ENCODE measurements around the gene SSTR3. TPM values are rescaled to one million over a fixed set of nuclear protein-coding genes. Genes with fewer than 3 reads are reported as not detected.

The SSTR3 gene
- total RNA-seq, 2 experiments from 2014 or later: 0.25 to 0.30 TPM

- no peak overlapping the region for H3K4me2 ChIP-seq (ENCODE audit: low read length)
- no TSS peak for BruUV-seq (replicated peaks)
- H3K9me2 ChIP-seq (ENCODE audit: insufficient read depth, low read length): no peaks in the 10 kb centered on the region
- ChIA-PET POLR2A (no interaction called here), CTCF (ENCODE audit: unreplicated experiment) (no interaction called here)
- TF ChIP-seq CTCF (conservative IDR thresholded peaks at IDR 0.05; ENCODE audit: low read length) (no peak), EZH2phosphoT487 (IDR thresholded peaks at IDR 0.05; ENCODE audit: borderline replicate concordance, low read depth, low read length) (no peak)
- no peaks in the 10 kb centered on the region for H3K36me3 ChIP-seq (ENCODE audit: insufficient read depth, low read length)
- H4K20me1 ChIP-seq (ENCODE audit: insufficient read depth, low read length): no peaks in the 10 kb centered on the region
- H3K27ac ChIP-seq (ENCODE audit: low read depth, low read length, poor library complexity, severe bottlenecking): no peak overlapping the region
- H3K4me1 ChIP-seq (ENCODE audit: insufficient read depth, low read length, poor library complexity, severe bottlenecking): peaks cover 6% of the 10 kb centered on the region
- intact Hi-C loops (cut with micrococcal nuclease; ENCODE audit: unreplicated experiment): no loop called here
- no peak overlapping the region for H3K4me3 ChIP-seq (ENCODE audit: low read depth, low read length, poor library complexity, severe bottlenecking)
- no peaks in the 10 kb centered on the region for H3K79me2 ChIP-seq (ENCODE audit: insufficient read depth, low read depth, low read length)
- H2AFZ ChIP-seq (ENCODE audit: low read length): no peak overlapping the region
- no peaks in the 10 kb centered on the region for H3K9me3 ChIP-seq (ENCODE audit: low read length)
- DNase-seq (ENCODE audit: low spot score): no peak
Observed at GRCh38 chr22:37183432-37184379, 28.6 kb downstream of the SSTR3 start.

GRCh38 chr22:37182949-37183245, 29.4 kb downstream of the SSTR3 start:
- peaks cover 6% of the 10 kb centered on the region for H3K4me1 ChIP-seq (ENCODE audit: insufficient read depth, low read length, poor library complexity, severe bottlenecking)
- BruUV-seq (replicated peaks): no TSS peak
- CTCF ChIA-PET (ENCODE audit: unreplicated experiment): no interaction called here
- H3K9me3 ChIP-seq (ENCODE audit: low read length): no peaks in the 10 kb centered on the region
- no peak overlapping the region for H3K4me3 ChIP-seq (ENCODE audit: low read depth, low read length, poor library complexity, severe bottlenecking)
- H3K4me2 ChIP-seq (ENCODE audit: low read length): no peak overlapping the region
- H3K27ac ChIP-seq (ENCODE audit: low read depth, low read length, poor library complexity, severe bottlenecking): no peak overlapping the region
- POLR2A ChIA-PET: no interaction called here
- no peaks in the 10 kb centered on the region for H3K36me3 ChIP-seq (ENCODE audit: insufficient read depth, low read length)
- intact Hi-C loops (cut with micrococcal nuclease; ENCODE audit: unreplicated experiment): no loop called here
- H3K79me2 ChIP-seq (ENCODE audit: insufficient read depth, low read depth, low read length): no peaks in the 10 kb centered on the region
- no peaks in the 10 kb centered on the region for H4K20me1 ChIP-seq (ENCODE audit: insufficient read depth, low read length)
- H2AFZ ChIP-seq (ENCODE audit: low read length): no peak overlapping the region
- TF ChIP-seq EZH2phosphoT487 (IDR thresholded peaks at IDR 0.05; ENCODE audit: borderline replicate concordance, low read depth, low read length): no peak
- no peaks in the 10 kb centered on the region for H3K9me2 ChIP-seq (ENCODE audit: insufficient read depth, low read length)
- DNase-seq (ENCODE audit: low spot score): no peak

- CTCF ChIA-PET (ENCODE audit: unreplicated experiment): no interaction called here
Observed at GRCh38 chr22:37182101-37182948, 30.0 kb downstream of the SSTR3 start.

More at GRCh38 chr22:37182101-37182948, 30.0 kb downstream of the SSTR3 start:
- TF ChIP-seq EZH2phosphoT487 (IDR thresholded peaks at IDR 0.05; ENCODE audit: borderline replicate concordance, low read depth, low read length) (no peak), CTCF (conservative IDR thresholded peaks at IDR 0.05; ENCODE audit: low read length) (no peak)
- H3K9me3 ChIP-seq (ENCODE audit: low read length): no peaks in the 10 kb centered on the region
- no peak overlapping the region for H2AFZ ChIP-seq (ENCODE audit: low read length)
- H4K20me1 ChIP-seq (ENCODE audit: insufficient read depth, low read length): no peaks in the 10 kb centered on the region
- BruUV-seq (replicated peaks): no TSS peak
- intact Hi-C loops (cut with micrococcal nuclease; ENCODE audit: unreplicated experiment): no loop called here
- no peaks in the 10 kb centered on the region for H3K79me2 ChIP-seq (ENCODE audit: insufficient read depth, low read depth, low read length)
- H3K4me1 ChIP-seq (ENCODE audit: insufficient read depth, low read length, poor library complexity, severe bottlenecking): peaks cover 6% of the 10 kb centered on the region
- H3K4me2 ChIP-seq (ENCODE audit: low read length): no peak overlapping the region
- POLR2A ChIA-PET: no interaction called here
- no peak overlapping the region for H3K4me3 ChIP-seq (ENCODE audit: low read depth, low read length, poor library complexity, severe bottlenecking)
- H3K9me2 ChIP-seq (ENCODE audit: insufficient read depth, low read length): no peaks in the 10 kb centered on the region
- DNase-seq (ENCODE audit: low spot score): no peak
- no peaks in the 10 kb centered on the region for H3K36me3 ChIP-seq (ENCODE audit: insufficient read depth, low read length)
- no peak overlapping the region for H3K27ac ChIP-seq (ENCODE audit: low read depth, low read length, poor library complexity, severe bottlenecking)

Measured in OCI-LY7 (cell line).